ENCODE results near the gene CDC26.

GRCh38 chr9:113299800-113300292 lies 24.5 kb upstream of the CDC26 start:
- no peak for TF ChIP-seq CTCF (IDR thresholded peaks at IDR 0.05; ENCODE audit: low read length)
- TF ChIP-seq EZH2 (IDR thresholded peaks at IDR 0.05; ENCODE audit: borderline replicate concordance, low read length), result no peak

All from OCI-LY1 (cell line).